SU-DHL-6 (cell line): ENCODE measurements around the gene TSPAN33.

Experiments used
- H2AFZ ChIP-seq: fragments of 200-600 bp; sonication (generic); 2 replicates; pipeline ENCODE4 v1.6.1; 2014; ENCODE audit warnings: low read depth, mild to moderate bottlenecking, moderate library complexity, mixed read lengths, antibody characterized with exemption, low read length; ENCODE audit not compliant: severe bottlenecking
- H3F3A ChIP-seq: fragments of 200-600 bp; shearing (Covaris generic); 2 replicates; pipeline ENCODE4 v1.6.0; 2016; ENCODE audit warnings: antibody characterized with exemption, mild to moderate bottlenecking; ENCODE audit not compliant: insufficient read depth
- H3K27ac ChIP-seq: fragments of 200-600 bp; sonication (generic); 2 replicates; pipeline ENCODE4 v1.5.1; 2016; ENCODE audit warnings: low read depth, mild to moderate bottlenecking, low read length, moderate library complexity, mixed read lengths
- H3K27me3 ChIP-seq: fragments of 200-600 bp; sonication (generic), shearing (Covaris generic); 2 replicates; pipeline ENCODE4 v1.6.0; 2014; ENCODE audit warnings: mild to moderate bottlenecking, low read length
- H3K36me3 ChIP-seq: fragments of 200-600 bp; sonication (generic); 2 replicates; pipeline ENCODE4 v1.6.1; 2014; ENCODE audit warnings: mild to moderate bottlenecking, low read length, mixed read lengths
- H3K4me2 ChIP-seq: fragments of 300-600, 200-600 bp; shearing (Covaris generic), sonication (generic); 2 replicates; pipeline ENCODE4 v1.6.0; 2014; ENCODE audit warnings: low read length, low read depth, mild to moderate bottlenecking; ENCODE audit not compliant: poor library complexity, severe bottlenecking
- H3K4me3 ChIP-seq: fragments of 200-600 bp; sonication (generic); 2 replicates; pipeline ENCODE4 v1.5.1; 2014; ENCODE audit warnings: antibody characterized with exemption, low read length, mild to moderate bottlenecking, mixed read lengths; ENCODE audit not compliant: insufficient read depth, poor library complexity, severe bottlenecking
- H3K79me2 ChIP-seq: fragments of 200-600 bp; sonication (generic); 2 replicates; pipeline ENCODE4 v1.6.1; 2014; ENCODE audit warnings: mild to moderate bottlenecking, low read length, moderate library complexity; ENCODE audit not compliant: insufficient read depth
- H3K9ac ChIP-seq: fragments of 200-600 bp; sonication (generic); 2 replicates; pipeline ENCODE4 v1.7.0; 2014; ENCODE audit warnings: mild to moderate bottlenecking, low read length
- H3K9me2 ChIP-seq: fragments of 200-600 bp; sonication (generic); replicated peaks from 2 replicates; pipeline ENCODE4 v1.6.1; 2014; ENCODE audit warnings: low read length; ENCODE audit not compliant: insufficient read depth
- H3K9me3 ChIP-seq: fragments of 200-600 bp; sonication (generic); 2 replicates; pipeline ENCODE4 v1.6.1; 2014; ENCODE audit warnings: low read length, mixed read lengths; ENCODE audit not compliant: insufficient read depth
- H4K20me1 ChIP-seq: fragments of 200-600 bp; sonication (generic); 2 replicates; pipeline ENCODE4 v1.6.1; 2014; ENCODE audit warnings: low read depth, mild to moderate bottlenecking, antibody characterized with exemption, low read length, moderate library complexity, mixed read lengths
- CTCF ChIP-seq: fragments of 200-600 bp; sonication (generic); IDR thresholded peaks from one replicate; pipeline ENCODE4 v1.5.1; 2017; ENCODE audit warnings: antibody characterized with exemption, mild to moderate bottlenecking, low read length, moderate library complexity; ENCODE audit not compliant: insufficient read depth, poor library complexity, severe bottlenecking
- EZH2phosphoT487 ChIP-seq: fragments of 200-600 bp; sonication (generic), shearing (Covaris generic); conservative IDR thresholded peaks from 2 replicates; pipeline ENCODE4 v1.6.1; 2018; ENCODE audit warnings: mild to moderate bottlenecking, antibody characterized with exemption, low read length, moderate library complexity, mixed read lengths

Gene TSPAN33

GRCh38 chr7:129149511-129149910 lies 5.0 kb downstream of the TSPAN33 start:
- Histone ChIP-seq H3K9ac (no peak overlapping the region), H3F3A (peaks cover 4% of the 10 kb centered on the region; the same call in 1 of the 2 replicates), H3K9me3 (no peaks in the 10 kb centered on the region), H3K36me3 (no peaks in the 10 kb centered on the region), H4K20me1 (no peaks in the 10 kb centered on the region), H3K9me2 (no peaks in the 10 kb centered on the region), H3K79me2 (peaks cover 27% of the 10 kb centered on the region; the same call in 1 of the 2 replicates), H3K27ac (no peak overlapping the region), H3K4me2 (no peak overlapping the region), H3K4me3 (no peak overlapping the region), H3K27me3 (no peaks in the 10 kb centered on the region), H2AFZ (no peak overlapping the region)
- TF ChIP-seq EZH2phosphoT487 = no peak
- no peak for TF ChIP-seq CTCF

- Histone ChIP-seq H3K79me2 (peaks cover 29% of the 10 kb centered on the region), H4K20me1 (no peaks in the 10 kb centered on the region), H3K9me3 (no peaks in the 10 kb centered on the region), H2AFZ (no peak overlapping the region), H3F3A (peaks cover 4% of the 10 kb centered on the region; the same call in 1 of the 2 replicates), H3K27me3 (no peaks in the 10 kb centered on the region), H3K4me3 (no peak overlapping the region), H3K9me2 (no peaks in the 10 kb centered on the region), H3K9ac (no peak overlapping the region), H3K4me2 (no peak overlapping the region), H3K36me3 (no peaks in the 10 kb centered on the region), H3K27ac (no peak overlapping the region)
- TF ChIP-seq EZH2phosphoT487 (no peak), CTCF (no peak)
Measured at GRCh38 chr7:129150199-129150996, 5.9 kb downstream of the TSPAN33 start.

DNA sequence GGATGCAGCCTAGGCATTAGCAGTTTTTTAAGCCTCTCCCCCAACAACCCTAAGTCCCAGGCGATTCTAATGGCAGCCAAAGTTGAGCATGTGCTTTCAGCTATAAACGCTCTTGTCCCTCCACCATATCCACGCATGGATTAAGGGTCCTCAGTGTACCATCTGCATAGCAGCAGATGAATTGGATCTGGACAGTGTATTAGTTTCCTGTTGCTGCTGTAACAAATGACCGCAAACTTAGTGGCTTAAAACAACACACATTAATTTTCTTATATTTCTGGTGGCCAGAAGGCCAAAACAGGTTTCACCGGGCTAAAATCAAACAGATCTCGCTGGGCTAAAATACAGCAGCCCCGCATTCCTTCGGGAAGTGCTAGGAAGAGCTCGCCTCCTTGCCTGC lies 13.1 kb downstream of the TSPAN33 start:
- Histone ChIP-seq H3K27me3 (no peaks in the 10 kb centered on the region), H3K4me3 (no peak overlapping the region), H3K9me2 (no peaks in the 10 kb centered on the region), H3K4me2 (no peak overlapping the region), H3F3A (no peaks in the 10 kb centered on the region), H3K9me3 (no peaks in the 10 kb centered on the region), H4K20me1 (no peaks in the 10 kb centered on the region), H3K27ac (no peak overlapping the region), H2AFZ (no peak overlapping the region), H3K9ac (no peak overlapping the region), H3K36me3 (no peaks in the 10 kb centered on the region), H3K79me2 (peaks cover 23% of the 10 kb centered on the region)
- no peak for TF ChIP-seq CTCF
- no peak for TF ChIP-seq EZH2phosphoT487
